A673 (cell line): ENCODE data around the gene GSTM5.

ENCODE experiments used
- EZH2 ChIP-seq: fragments of 200-600 bp; sonication (generic); IDR thresholded peaks from 2 replicates; pipeline ENCODE4 v1.6.1; 2017; ENCODE audit warnings: borderline replicate concordance, low read depth, mild to moderate bottlenecking, mixed read lengths, antibody characterized with exemption, low read length; ENCODE audit not compliant: poor library complexity, severe bottlenecking
- TF ChIP-seq, protein P1 (sequence below): fragments of 300-800, 200-600 bp; sonication (generic); conservative IDR thresholded peaks from 2 replicates; pipeline ENCODE4 v1.5.1; 2017; ENCODE audit warnings: low read depth, mild to moderate bottlenecking, antibody characterized with exemption, low read length, moderate library complexity, mixed read lengths

DNA sequence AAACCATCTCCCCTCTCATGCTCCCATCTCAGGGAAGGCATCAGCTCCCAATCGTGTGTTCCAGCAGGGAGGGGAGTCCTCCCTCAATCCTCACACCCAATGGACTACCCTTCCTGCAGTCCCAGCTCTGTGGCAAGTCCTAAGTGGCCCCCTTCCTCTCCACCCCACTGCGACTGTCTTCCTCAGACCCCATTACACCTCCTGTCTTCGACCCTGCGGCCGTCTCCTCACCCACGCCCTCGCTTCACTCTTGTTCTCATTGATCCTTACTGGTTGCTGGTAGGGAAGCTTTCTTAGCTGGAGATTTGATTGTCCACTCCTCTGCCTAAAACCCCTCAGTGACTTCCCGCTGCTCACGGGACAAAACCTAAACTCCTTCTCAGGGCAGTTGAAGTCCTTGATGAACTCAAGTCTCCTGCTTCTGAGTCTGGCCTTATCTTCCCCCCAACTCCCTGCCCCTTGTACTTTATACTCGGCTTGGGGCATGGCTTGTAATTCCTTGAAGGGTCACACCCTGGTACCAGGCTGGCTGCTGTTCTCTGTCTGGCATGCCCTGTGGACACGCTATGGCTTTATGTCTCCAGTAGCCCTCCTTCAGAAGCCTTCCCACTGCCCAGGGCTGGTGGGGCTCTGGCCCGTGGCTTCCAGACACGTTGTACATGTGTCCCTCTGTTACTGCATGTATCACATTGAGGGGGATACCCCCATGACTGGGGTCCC lies 54.0 kb downstream of the GSTM5 start:
- TF ChIP-seq, protein P1, sequence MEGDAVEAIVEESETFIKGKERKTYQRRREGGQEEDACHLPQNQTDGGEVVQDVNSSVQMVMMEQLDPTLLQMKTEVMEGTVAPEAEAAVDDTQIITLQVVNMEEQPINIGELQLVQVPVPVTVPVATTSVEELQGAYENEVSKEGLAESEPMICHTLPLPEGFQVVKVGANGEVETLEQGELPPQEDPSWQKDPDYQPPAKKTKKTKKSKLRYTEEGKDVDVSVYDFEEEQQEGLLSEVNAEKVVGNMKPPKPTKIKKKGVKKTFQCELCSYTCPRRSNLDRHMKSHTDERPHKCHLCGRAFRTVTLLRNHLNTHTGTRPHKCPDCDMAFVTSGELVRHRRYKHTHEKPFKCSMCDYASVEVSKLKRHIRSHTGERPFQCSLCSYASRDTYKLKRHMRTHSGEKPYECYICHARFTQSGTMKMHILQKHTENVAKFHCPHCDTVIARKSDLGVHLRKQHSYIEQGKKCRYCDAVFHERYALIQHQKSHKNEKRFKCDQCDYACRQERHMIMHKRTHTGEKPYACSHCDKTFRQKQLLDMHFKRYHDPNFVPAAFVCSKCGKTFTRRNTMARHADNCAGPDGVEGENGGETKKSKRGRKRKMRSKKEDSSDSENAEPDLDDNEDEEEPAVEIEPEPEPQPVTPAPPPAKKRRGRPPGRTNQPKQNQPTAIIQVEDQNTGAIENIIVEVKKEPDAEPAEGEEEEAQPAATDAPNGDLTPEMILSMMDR = no peak
- TF ChIP-seq EZH2 = no peak
